ENCODE measurements around the gene CHP2.
A peak's percentile ranks its signal among the peaks of the same experiment; 100 is the strongest.
"Not testable (repeated sequence)": the region's sequence is repeated elsewhere in the genome, so short reads cannot be mapped to it uniquely, and the experiment has no call there.

Gene CHP2

GRCh38 chr16:23748630-23749029 lies 6.2 kb upstream of the CHP2 start:
- DNase-seq: no peak

GRCh38 chr16:23751053-23751452 lies 3.8 kb upstream of the CHP2 start:
- not testable (repeated sequence) for DNase-seq

GRCh38 chr16:23753908-23754593 lies 775 bp upstream of the CHP2 start:
- DNase-seq: no peak

- no peak for DNase-seq
These were observed 621 bp downstream of the CHP2 start for GRCh38 chr16:23755484-23755809.

GRCh38 chr16:23757116-23757515 lies 2.3 kb downstream of the CHP2 start:
- no peak for DNase-seq

- DNase-seq: no peak
These were observed 3.3 kb downstream of the CHP2 start for GRCh38 chr16:23757937-23758619.

- DNase-seq: no peak
These were observed 11.1 kb downstream of the CHP2 start for GRCh38 chr16:23765933-23766332.

- DNase-seq: no peak
These were observed 13.8 kb downstream of the CHP2 start for GRCh38 chr16:23768581-23768980.

GRCh38 chr16:23771027-23771426 lies 16.2 kb downstream of the CHP2 start:
- no peak for DNase-seq

GRCh38 chr16:23771642-23772041 lies 16.8 kb downstream of the CHP2 start:
- no peak for DNase-seq

GRCh38 chr16:23773339-23773738 lies 18.5 kb downstream of the CHP2 start:
- DNase-seq: no peak

GRCh38 chr16:23781176-23781575 lies 26.4 kb downstream of the CHP2 start:
- DNase-seq: no peak

- no peak for DNase-seq
These were observed 30.1 kb downstream of the CHP2 start for GRCh38 chr16:23784811-23785447.

- no peak for DNase-seq
These were observed 31.0 kb downstream of the CHP2 start for GRCh38 chr16:23785842-23786241.

GRCh38 chr16:23786964-23787561 lies 32.2 kb downstream of the CHP2 start:
- DNase-seq: no peak

- DNase-seq: no peak
These were observed 33.9 kb downstream of the CHP2 start for GRCh38 chr16:23788685-23789084.

- DNase-seq: no peak
These were observed 40.6 kb downstream of the CHP2 start for GRCh38 chr16:23795378-23795777.

GRCh38 chr16:23796941-23797340 lies 42.1 kb downstream of the CHP2 start:
- no peak for DNase-seq

GRCh38 chr16:23801378-23801777 lies 46.6 kb downstream of the CHP2 start:
- DNase-seq: peak; percentile 73

GRCh38 chr16:23802776-23803175 lies 48.0 kb downstream of the CHP2 start:
- DNase-seq: no peak

- DNase-seq: peak; percentile 73
These were observed 48.8 kb downstream of the CHP2 start for GRCh38 chr16:23803591-23804123.

- no peak for DNase-seq
These were observed 52.2 kb downstream of the CHP2 start for GRCh38 chr16:23807028-23807427.

All from CD4-positive, alpha-beta T cell treated with Interleukin-4 for 4 hours (primary cell).